ENCODE measurements around the gene TBC1D13. TPM values are rescaled to one million over a fixed set of nuclear protein-coding genes. Genes with fewer than 3 reads are reported as not detected.

Gene TBC1D13
- total and polyA plus RNA-seq, 8 donors = 21.3 to 30.7 (median 27.2) TPM

DNA sequence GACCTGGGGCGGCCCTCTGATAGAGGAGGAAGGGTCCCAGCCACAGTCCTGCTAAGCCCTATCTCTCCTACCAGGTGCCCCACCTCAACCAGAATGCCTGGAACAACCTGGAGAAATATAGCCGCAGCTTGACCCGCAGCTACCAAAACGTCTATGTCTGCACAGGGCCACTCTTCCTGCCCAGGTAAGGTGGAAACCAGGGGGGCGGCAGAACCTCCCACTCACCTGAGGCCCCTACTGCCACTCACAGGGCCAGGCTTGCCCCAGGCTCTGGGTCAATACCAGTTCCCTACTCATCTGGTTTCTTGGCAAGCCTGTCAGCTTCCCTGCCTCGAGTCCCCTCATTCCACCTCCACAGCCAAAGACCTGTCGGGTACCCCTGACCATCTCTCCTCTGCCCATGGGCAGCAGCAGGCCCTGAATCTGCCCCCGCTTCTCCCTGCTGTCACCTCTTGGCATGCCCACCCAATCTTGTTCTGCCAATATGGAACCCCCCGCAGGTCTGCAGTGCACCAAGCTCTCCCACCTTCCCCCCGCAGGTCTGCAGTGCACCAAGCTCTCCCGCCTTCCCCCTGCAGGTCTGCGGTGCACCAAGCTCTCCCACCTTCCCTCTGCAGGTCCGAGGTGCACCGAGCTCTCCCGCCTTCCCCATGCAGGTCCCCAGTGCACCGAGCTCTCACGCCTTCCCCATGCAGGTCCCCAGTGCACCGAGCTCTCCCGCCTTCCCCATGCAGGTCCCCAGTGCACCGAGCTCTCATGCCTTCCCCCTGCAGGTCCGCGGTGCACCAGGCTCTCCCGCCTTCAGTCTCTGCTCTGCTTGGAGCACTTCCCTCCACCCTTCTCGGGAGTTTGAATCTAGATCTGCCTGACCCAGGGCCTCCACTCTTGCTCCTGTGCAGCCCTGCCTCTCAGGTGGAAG, 33.9 kb downstream of the TBC1D13 start:
- ATAC-seq (no peak), DNase-seq (no peak)
- Histone ChIP-seq H3K4me1 (peaks cover 5 to 12% of the 10 kb centered on the region in 2 donors), H3K9me3 (no peaks in the 10 kb centered on the region), H3K27me3 (peaks cover 0 to 7% of the 10 kb centered on the region in 2 donors), H3K27ac (no peak overlapping the region), H3K36me3 (peaks cover 0 to 52% of the 10 kb centered on the region in 2 donors), H3K4me3 (no peak overlapping the region)
- intact Hi-C loops (cut with DNase I) = no loop called here
- TF ChIP-seq, protein P1, sequence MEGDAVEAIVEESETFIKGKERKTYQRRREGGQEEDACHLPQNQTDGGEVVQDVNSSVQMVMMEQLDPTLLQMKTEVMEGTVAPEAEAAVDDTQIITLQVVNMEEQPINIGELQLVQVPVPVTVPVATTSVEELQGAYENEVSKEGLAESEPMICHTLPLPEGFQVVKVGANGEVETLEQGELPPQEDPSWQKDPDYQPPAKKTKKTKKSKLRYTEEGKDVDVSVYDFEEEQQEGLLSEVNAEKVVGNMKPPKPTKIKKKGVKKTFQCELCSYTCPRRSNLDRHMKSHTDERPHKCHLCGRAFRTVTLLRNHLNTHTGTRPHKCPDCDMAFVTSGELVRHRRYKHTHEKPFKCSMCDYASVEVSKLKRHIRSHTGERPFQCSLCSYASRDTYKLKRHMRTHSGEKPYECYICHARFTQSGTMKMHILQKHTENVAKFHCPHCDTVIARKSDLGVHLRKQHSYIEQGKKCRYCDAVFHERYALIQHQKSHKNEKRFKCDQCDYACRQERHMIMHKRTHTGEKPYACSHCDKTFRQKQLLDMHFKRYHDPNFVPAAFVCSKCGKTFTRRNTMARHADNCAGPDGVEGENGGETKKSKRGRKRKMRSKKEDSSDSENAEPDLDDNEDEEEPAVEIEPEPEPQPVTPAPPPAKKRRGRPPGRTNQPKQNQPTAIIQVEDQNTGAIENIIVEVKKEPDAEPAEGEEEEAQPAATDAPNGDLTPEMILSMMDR (IDR thresholded peaks at IDR 0.05) = no peak

DNA sequence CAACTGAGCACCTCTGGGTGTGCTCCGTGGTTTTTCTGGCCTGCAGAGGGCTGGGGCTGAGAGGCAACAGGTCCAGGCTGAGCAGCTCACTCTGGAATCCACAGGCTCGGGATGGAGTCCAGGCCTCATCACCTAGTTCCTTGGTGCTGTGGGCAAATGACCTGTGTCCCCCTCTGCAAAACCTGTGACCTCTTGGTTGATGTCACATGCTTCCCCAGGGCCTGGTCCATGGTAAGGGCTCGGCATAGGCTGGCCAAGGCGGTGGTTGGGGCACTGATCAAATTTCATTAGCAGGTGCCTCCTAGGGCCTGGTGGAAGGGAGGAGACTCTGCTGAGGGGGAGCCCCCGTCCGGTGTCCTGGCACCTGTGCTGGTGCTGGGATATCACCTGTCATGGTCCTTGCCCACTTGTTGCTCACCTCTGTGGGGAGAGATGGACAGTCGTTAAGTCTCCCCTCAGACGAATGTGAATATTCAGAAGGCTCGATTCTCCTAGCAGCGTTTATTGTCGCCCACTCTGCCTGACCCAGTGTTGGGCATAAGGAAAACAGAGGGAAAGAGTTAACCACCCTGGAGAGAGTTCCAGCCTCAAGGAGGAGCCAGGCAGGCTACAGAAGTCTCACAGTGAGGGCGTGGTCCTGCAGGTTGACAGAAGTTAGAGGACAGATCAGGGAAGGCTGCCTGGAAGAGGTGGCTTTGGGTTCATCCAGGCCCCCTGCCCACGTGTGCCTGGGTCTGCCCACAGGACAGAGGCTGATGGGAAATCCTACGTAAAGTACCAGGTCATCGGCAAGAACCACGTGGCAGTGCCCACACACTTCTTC, 34.7 kb downstream of the TBC1D13 start:
- peaks cover 5 to 12% of the 10 kb centered on the region in 2 donors for H3K4me1 ChIP-seq
- H3K36me3 ChIP-seq = peaks cover 0 to 61% of the 10 kb centered on the region in 2 donors
- no peaks in the 10 kb centered on the region for H3K9me3 ChIP-seq
- H3K4me3 ChIP-seq = no peak overlapping the region
- ATAC-seq = no peak
- intact Hi-C loops (cut with DNase I) = no loop called here
- DNase-seq = no peak
- peaks cover 0 to 7% of the 10 kb centered on the region in 2 donors for H3K27me3 ChIP-seq
- TF ChIP-seq, protein P1 (IDR thresholded peaks at IDR 0.05) = no peak
- no peak overlapping the region for H3K27ac ChIP-seq

DNA sequence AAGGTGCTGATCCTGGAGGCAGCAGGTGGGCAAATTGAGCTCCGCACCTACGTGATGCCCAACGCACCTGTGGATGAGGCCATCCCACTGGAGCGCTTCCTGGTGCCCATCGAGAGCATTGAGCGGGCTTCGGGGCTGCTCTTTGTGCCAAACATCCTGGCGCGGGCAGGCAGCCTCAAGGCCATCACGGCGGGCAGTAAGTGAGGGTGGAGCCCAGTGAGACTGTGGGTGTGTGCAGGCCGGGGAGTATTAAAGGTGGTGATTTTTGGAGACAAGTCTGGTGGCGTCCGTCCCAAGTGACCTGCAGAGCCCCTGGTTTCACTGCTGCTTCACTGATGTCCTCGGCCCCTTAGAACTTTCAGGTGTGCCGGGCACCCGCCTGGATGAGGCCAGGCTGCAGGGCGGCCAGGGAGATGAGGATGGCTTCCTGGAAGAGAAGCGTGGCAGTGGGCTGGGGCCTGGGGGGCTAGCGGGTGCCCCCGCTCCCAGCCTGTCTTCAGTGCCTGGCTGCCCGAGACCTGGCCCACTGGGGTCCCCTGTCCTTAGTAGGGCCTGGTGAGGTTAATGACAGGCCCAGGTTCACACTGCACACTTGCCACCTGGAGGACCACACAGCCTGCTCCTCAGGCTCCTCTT, 35.5 kb downstream of the TBC1D13 start:
- no peak for DNase-seq
- ATAC-seq = no peak
- peaks cover 0 to 7% of the 10 kb centered on the region in 2 donors for H3K27me3 ChIP-seq
- peaks cover 0 to 68% of the 10 kb centered on the region in 2 donors for H3K36me3 ChIP-seq
- H3K27ac ChIP-seq = no peak overlapping the region
- H3K4me1 ChIP-seq = peaks cover 5 to 12% of the 10 kb centered on the region in 2 donors
- H3K9me3 ChIP-seq = no peaks in the 10 kb centered on the region
- H3K4me3 ChIP-seq = no peak overlapping the region
- TF ChIP-seq, protein P1 (IDR thresholded peaks at IDR 0.05) = no peak
- intact Hi-C loops (cut with DNase I) = no loop called here

DNA sequence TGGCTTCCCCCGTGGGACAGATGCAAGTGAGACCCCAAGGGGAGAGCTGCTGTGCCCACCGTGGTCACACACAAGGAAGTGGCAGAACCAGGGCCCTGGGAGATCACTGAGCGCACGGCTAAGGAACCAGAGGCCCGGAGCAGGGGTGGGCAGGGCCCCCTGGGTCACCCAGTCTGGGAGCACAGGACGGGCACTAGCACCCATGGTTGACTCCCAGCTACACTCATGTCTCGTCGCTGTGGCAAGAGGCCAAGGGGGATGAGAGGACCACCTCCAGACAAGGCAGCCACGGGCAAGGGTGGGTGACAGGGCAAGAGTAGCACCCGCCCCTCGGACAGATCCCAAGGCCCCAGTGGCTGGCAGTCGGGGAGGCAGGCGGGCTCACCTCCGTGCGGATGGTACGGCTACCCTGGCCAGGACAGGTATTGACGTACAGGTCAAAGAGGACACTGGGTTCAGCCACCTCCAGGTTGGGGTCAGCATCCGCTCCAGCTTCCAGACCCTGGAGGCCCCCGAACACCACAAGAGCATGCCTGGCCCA, 36.4 kb downstream of the TBC1D13 start:
- ATAC-seq = no peak
- Histone ChIP-seq H3K9me3 (no peaks in the 10 kb centered on the region), H3K4me3 (no peak overlapping the region), H3K27me3 (peaks cover 0 to 7% of the 10 kb centered on the region in 2 donors), H3K36me3 (peaks cover 0 to 74% of the 10 kb centered on the region in 2 donors), H3K4me1 (peaks cover 6 to 18% of the 10 kb centered on the region in 2 donors), H3K27ac (no peak overlapping the region)
- TF ChIP-seq, protein P1 (IDR thresholded peaks at IDR 0.05) = no peak
- intact Hi-C loops (cut with DNase I) = no loop called here
- DNase-seq = no peak

Measured in left lung (tissue), 10 donors.